ENCODE results near the gene MTAP. TPM values are rescaled to one million over a fixed set of nuclear protein-coding genes. Genes with fewer than 3 reads are reported as not detected.

MTAP gene
- total RNA-seq, 1 experiment from 2014 or later = 46.1 TPM

DNA sequence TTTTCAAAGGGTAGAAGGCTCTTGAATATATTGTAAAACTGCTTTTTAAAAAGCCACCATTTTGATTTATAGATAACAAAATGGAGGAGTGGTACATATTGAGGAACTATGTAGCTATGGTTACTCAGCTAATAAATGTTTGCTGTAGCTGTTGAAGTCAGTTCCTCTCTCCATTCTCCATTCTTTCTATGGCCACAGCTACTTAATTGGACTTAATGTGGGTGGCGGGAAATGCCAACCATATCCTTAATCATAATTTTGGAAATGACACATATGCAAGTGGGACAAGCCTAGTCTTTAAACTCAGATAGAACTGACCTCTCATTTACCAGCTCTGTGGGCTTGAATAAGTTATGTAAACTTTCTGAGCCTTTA, 181.1 kb downstream of the MTAP start:
- CTCF ChIA-PET = no interaction called here
- H3K9me2 ChIP-seq (ENCODE audit: insufficient read depth) = no peaks in the 10 kb centered on the region
- H3K4me3 ChIP-seq = no peak overlapping the region
- no peaks in the 10 kb centered on the region for H4K20me1 ChIP-seq (ENCODE audit: insufficient read depth)
- H3K4me1 ChIP-seq (replicated peaks; ENCODE audit: insufficient read depth) = peaks cover 10% of the 10 kb centered on the region; the same call in 1 of the 2 replicates
- DNase-seq = no peak
- no peak for TF ChIP-seq EZH2 (IDR thresholded peaks at IDR 0.05; ENCODE audit: low read depth)
- TF ChIP-seq, protein P1, sequence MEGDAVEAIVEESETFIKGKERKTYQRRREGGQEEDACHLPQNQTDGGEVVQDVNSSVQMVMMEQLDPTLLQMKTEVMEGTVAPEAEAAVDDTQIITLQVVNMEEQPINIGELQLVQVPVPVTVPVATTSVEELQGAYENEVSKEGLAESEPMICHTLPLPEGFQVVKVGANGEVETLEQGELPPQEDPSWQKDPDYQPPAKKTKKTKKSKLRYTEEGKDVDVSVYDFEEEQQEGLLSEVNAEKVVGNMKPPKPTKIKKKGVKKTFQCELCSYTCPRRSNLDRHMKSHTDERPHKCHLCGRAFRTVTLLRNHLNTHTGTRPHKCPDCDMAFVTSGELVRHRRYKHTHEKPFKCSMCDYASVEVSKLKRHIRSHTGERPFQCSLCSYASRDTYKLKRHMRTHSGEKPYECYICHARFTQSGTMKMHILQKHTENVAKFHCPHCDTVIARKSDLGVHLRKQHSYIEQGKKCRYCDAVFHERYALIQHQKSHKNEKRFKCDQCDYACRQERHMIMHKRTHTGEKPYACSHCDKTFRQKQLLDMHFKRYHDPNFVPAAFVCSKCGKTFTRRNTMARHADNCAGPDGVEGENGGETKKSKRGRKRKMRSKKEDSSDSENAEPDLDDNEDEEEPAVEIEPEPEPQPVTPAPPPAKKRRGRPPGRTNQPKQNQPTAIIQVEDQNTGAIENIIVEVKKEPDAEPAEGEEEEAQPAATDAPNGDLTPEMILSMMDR (conservative IDR thresholded peaks at IDR 0.05) = no peak
- no peaks in the 10 kb centered on the region for H3K27me3 ChIP-seq (ENCODE audit: insufficient read depth, low read depth)
- peaks cover 3% of the 10 kb centered on the region; the same call in 1 of the 2 replicates for H3F3A ChIP-seq (ENCODE audit: insufficient read depth, low read depth)
- no TSS peak for BruUV-seq (replicated peaks)
- H3K4me2 ChIP-seq = no peak overlapping the region
- H3K36me3 ChIP-seq (ENCODE audit: low read depth) = peaks cover 8% of the 10 kb centered on the region; the same call in 1 of the 2 replicates
- H2AFZ ChIP-seq = no peak overlapping the region
- peak overlapping the region; percentile 20; the same call in 1 of the 2 replicates for H3K27ac ChIP-seq
- peaks cover 95% of the 10 kb centered on the region for H3K79me2 ChIP-seq (ENCODE audit: low read depth)
- intact Hi-C loops (cut with micrococcal nuclease; ENCODE audit: unreplicated experiment) = loop anchor here (10.0 kb wide), 1 partner anchor 471 kb away; no protein-coding TSS in a partner anchor
- no peaks in the 10 kb centered on the region for H3K9me3 ChIP-seq (ENCODE audit: insufficient read depth, low read depth)
- POLR2A ChIA-PET (ENCODE audit: unreplicated experiment) = no interaction called here

DNA sequence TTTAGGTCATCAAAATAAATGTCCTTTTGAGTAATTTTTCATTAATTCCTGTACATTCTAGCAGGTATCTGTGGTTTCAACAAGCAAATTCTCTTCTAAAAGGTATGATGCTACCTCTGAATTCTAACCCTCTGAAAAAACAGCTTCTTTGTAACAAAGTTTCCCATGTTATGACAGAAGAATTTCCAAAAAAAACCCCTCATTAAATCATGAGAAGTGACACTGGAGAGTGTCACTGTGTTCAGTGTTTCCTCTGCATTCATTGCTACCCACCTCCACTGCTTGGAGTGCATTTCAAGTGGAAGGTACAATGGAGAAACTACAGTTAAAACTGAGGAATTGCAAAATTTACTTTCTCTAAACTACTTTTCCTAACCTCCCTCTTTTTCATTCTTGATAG, 181.7 kb downstream of the MTAP start:
- Histone ChIP-seq H3K9me2 (ENCODE audit: insufficient read depth) (no peaks in the 10 kb centered on the region), H4K20me1 (ENCODE audit: insufficient read depth) (no peaks in the 10 kb centered on the region), H3K9me3 (ENCODE audit: insufficient read depth, low read depth) (no peaks in the 10 kb centered on the region), H3K27ac (no peak overlapping the region), H2AFZ (no peak overlapping the region), H3F3A (ENCODE audit: insufficient read depth, low read depth) (no peaks in the 10 kb centered on the region), H3K4me1 (replicated peaks; ENCODE audit: insufficient read depth) (peaks cover 12% of the 10 kb centered on the region; the same call in 1 of the 2 replicates), H3K4me3 (no peak overlapping the region), H3K27me3 (ENCODE audit: insufficient read depth, low read depth) (no peaks in the 10 kb centered on the region), H3K36me3 (ENCODE audit: low read depth) (peaks cover 11% of the 10 kb centered on the region), H3K4me2 (no peak overlapping the region), H3K79me2 (ENCODE audit: low read depth) (peaks cover 95% of the 10 kb centered on the region)
- CTCF ChIA-PET = interaction anchor here (0.6 kb wide), 1 partner anchor 13 kb away, joined by 3 read pairs; no protein-coding TSS in a partner anchor
- POLR2A ChIA-PET (ENCODE audit: unreplicated experiment) = no interaction called here
- intact Hi-C loops (cut with micrococcal nuclease; ENCODE audit: unreplicated experiment) = loop anchor here (10.0 kb wide), 1 partner anchor 471 kb away; no protein-coding TSS in a partner anchor
- BruUV-seq (replicated peaks) = no TSS peak
- TF ChIP-seq EZH2 (IDR thresholded peaks at IDR 0.05; ENCODE audit: low read depth) = no peak
- TF ChIP-seq, protein P1 (conservative IDR thresholded peaks at IDR 0.05) = no peak
- no peak for DNase-seq

DNA sequence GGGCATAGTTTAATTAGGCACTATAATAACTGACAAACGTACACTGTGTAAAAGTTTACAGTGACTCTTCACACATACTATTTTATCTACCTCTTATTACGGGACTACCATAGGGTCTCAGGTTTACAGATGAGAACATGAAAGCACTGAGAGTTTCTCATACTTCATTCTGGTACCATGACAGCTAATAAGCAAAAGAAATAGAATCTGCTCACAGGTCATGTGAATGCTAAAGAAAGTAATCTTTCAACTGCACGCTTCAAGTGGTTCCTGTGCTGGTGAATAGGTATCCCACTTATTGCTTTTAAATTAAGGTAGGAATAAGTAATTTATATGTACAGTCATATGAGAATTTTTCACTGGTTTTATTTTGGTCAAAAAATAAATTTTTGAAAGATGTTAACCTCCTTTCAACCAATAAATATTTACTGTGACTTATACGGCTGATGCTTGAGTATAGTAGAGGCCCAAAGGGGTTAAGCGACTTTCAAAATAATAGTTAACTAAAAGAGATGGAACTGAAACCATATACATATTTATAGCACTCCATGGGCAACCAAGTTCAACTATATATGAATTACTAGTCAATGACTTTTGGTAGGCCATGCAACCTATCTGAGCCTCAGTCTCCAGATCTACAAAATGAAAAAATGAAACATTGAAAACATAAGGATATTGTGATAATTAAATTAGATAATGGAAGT, 183.7 kb downstream of the MTAP start:
- Histone ChIP-seq H2AFZ (no peak overlapping the region), H3K4me2 (no peak overlapping the region), H4K20me1 (ENCODE audit: insufficient read depth) (no peaks in the 10 kb centered on the region), H3K79me2 (ENCODE audit: low read depth) (peaks cover 99% of the 10 kb centered on the region), H3K36me3 (ENCODE audit: low read depth) (peaks cover 15% of the 10 kb centered on the region), H3K9me2 (ENCODE audit: insufficient read depth) (no peaks in the 10 kb centered on the region), H3K9me3 (ENCODE audit: insufficient read depth, low read depth) (no peaks in the 10 kb centered on the region), H3F3A (ENCODE audit: insufficient read depth, low read depth) (no peaks in the 10 kb centered on the region), H3K27me3 (ENCODE audit: insufficient read depth, low read depth) (no peaks in the 10 kb centered on the region), H3K27ac (no peak overlapping the region), H3K4me1 (replicated peaks; ENCODE audit: insufficient read depth) (peaks cover 18% of the 10 kb centered on the region; the same call in 1 of the 2 replicates), H3K4me3 (no peak overlapping the region)
- TF ChIP-seq EZH2 (IDR thresholded peaks at IDR 0.05; ENCODE audit: low read depth) = no peak
- TF ChIP-seq, protein P1 (conservative IDR thresholded peaks at IDR 0.05) = no peak
- intact Hi-C loops (cut with micrococcal nuclease; ENCODE audit: unreplicated experiment) = loop anchor here (10.0 kb wide), 1 partner anchor 469 kb away; no protein-coding TSS in a partner anchor
- DNase-seq = no peak
- POLR2A ChIA-PET (ENCODE audit: unreplicated experiment) = interaction anchor here (0.7 kb wide), 1 partner anchor 181 kb away, joined by 7 read pairs; no protein-coding TSS in a partner anchor
- no TSS peak for BruUV-seq (replicated peaks)
- CTCF ChIA-PET = no interaction called here

Other genes with a start within 250 kb of the MTAP start
- 282 and 404 TPM in 2 replicates for gene CDKN2A, start 191.8 kb downstream of the MTAP start, total RNA-seq (2021)
- 11.6 and 12.5 TPM in 2 replicates for gene CDKN2B-AS1, start 192.2 kb downstream of the MTAP start, total RNA-seq (2021)
- 33.8 and 40.2 TPM in 2 replicates for gene CDKN2B, start 206.7 kb downstream of the MTAP start, total RNA-seq (2021)